Esophagus (tissue), 2 donors: ENCODE data around the gene WFDC11. TPM values are rescaled to one million over a fixed set of nuclear protein-coding genes. Genes with fewer than 3 reads are reported as not detected.

ENCODE experiments used
- polyA plus RNA-seq, 2 donors: library from polyadenylated mRNA; stranded (reverse); fragments of 200-250 nt; gene quantifications; one replicate each; pipeline ENCODE4 v1.2.3, GENCODE V29; 2013
- donor health status: healthy with polysubstance abuse.
- donor health status: Bipolar disorder and iron deficiency.

The WFDC11 gene
- polyA plus RNA-seq, 2 donors: not detected

Other genes starting within 250 kb of the WFDC11 start
- 1 to 10 TPM; 3.3 to 6.1 TPM for gene WFDC2, start 200.5 kb downstream of the WFDC11 start, polyA plus RNA-seq
- not detected for gene SPINT3, start 154.6 kb downstream of the WFDC11 start, polyA plus RNA-seq
- not detected for gene WFDC6, start 130.8 kb downstream of the WFDC11 start, polyA plus RNA-seq
- gene EPPIN, start 122.8 kb downstream of the WFDC11 start, polyA plus RNA-seq: not detected
- gene WFDC8, start 91.0 kb downstream of the WFDC11 start, polyA plus RNA-seq: not detected
- not detected for gene WFDC10A, start 40.5 kb downstream of the WFDC11 start, polyA plus RNA-seq
- gene WFDC9, start 39.0 kb downstream of the WFDC11 start, polyA plus RNA-seq: not detected
- gene WFDC13, start 31.8 kb upstream of the WFDC11 start, polyA plus RNA-seq: not detected
- gene WFDC10B, start 34.8 kb upstream of the WFDC11 start, polyA plus RNA-seq: under 1 TPM; 0.07 to 0.18 TPM
- gene SPINT4, start 52.1 kb upstream of the WFDC11 start, polyA plus RNA-seq: not detected
- gene WFDC3, start 121.6 kb upstream of the WFDC11 start, polyA plus RNA-seq: 1 to 10 TPM in 1 of 2 donors, under 1 TPM in 1; 0.51 to 2.4 TPM
- 10 to 100 TPM; 24.6 to 29.4 TPM for gene DNTTIP1, start 121.7 kb upstream of the WFDC11 start, polyA plus RNA-seq
- gene UBE2C, start 142.4 kb upstream of the WFDC11 start, polyA plus RNA-seq: 10 to 100 TPM; 53.1 to 83.4 TPM
- gene TNNC2, start 157.1 kb upstream of the WFDC11 start, polyA plus RNA-seq: 1 to 10 TPM in 1 of 2 donors, under 1 TPM in 1; 0.28 to 1.0 TPM
- gene SNX21, start 163.6 kb upstream of the WFDC11 start, polyA plus RNA-seq: 10 to 100 TPM in 1 of 2 donors, 1 to 10 TPM in 1; 9.3 to 25.8 TPM
- gene ACOT8, start 187.2 kb upstream of the WFDC11 start, polyA plus RNA-seq: 10 to 100 TPM; 24.8 to 26.6 TPM
- gene ZSWIM3, start 187.4 kb upstream of the WFDC11 start, polyA plus RNA-seq: 1 to 10 TPM; 1.1 to 1.5 TPM
- gene ZSWIM1, start 211.0 kb upstream of the WFDC11 start, polyA plus RNA-seq: 1 to 10 TPM; 2.4 to 3.9 TPM
- gene SPATA25, start 217.4 kb upstream of the WFDC11 start, polyA plus RNA-seq: under 1 TPM; 0.76 to 0.96 TPM
- 1 to 10 TPM; 1.4 to 2.5 TPM for gene NEURL2, start 221.0 kb upstream of the WFDC11 start, polyA plus RNA-seq
- 10 to 100 TPM; 43.6 to 55.0 TPM for gene CTSA, start 221.1 kb upstream of the WFDC11 start, polyA plus RNA-seq
- gene PLTP, start 241.9 kb upstream of the WFDC11 start, polyA plus RNA-seq: 10 to 100 TPM; 27.0 to 27.2 TPM